ENCODE measurements around the gene CCDC33.

CCDC33 gene

DNA sequence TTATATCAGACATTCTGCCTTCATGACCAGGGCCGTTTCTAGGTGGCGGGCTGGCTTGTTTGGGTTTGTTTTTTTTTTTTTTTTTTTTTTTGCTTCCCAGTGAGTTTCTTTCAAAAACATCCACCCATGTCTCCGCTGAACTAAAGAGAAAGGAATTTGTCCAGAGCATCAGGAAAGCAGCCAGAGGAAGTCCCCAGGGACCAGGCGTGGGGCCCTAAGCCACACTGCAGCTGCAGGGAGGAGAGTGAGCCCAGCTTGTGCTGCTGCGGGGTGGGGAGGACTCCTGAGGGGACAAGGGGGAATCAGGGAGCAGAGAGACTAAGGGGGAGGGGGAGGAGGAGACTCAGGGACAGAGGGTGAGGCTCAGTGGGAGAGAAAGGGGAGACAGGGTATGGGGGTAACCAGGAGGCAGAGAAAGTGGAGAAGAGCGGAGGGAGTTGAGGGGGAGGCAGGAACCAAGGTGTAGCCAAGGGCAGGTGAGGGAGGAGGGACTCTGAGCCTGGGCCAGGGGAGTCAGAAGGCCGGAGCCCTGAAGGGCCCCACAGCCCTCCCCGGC lies 81.8 kb downstream of the CCDC33 start:
- ATAC-seq, result peak; percentile 61
- TF ChIP-seq CREB5 (CRISPR knock-in tag; IDR thresholded peaks at IDR 0.05; ENCODE audit: low read depth) (no peak), ZNF8 (CRISPR knock-in tag; IDR thresholded peaks at IDR 0.05) (no peak), OSR1 (CRISPR knock-in tag; IDR thresholded peaks at IDR 0.05) (no peak), ZNF565 (CRISPR knock-in tag; conservative IDR thresholded peaks at IDR 0.05; ENCODE audit: low read depth) (no peak), ZNF70 (CRISPR knock-in tag; IDR thresholded peaks at IDR 0.05) (no peak)

DNA sequence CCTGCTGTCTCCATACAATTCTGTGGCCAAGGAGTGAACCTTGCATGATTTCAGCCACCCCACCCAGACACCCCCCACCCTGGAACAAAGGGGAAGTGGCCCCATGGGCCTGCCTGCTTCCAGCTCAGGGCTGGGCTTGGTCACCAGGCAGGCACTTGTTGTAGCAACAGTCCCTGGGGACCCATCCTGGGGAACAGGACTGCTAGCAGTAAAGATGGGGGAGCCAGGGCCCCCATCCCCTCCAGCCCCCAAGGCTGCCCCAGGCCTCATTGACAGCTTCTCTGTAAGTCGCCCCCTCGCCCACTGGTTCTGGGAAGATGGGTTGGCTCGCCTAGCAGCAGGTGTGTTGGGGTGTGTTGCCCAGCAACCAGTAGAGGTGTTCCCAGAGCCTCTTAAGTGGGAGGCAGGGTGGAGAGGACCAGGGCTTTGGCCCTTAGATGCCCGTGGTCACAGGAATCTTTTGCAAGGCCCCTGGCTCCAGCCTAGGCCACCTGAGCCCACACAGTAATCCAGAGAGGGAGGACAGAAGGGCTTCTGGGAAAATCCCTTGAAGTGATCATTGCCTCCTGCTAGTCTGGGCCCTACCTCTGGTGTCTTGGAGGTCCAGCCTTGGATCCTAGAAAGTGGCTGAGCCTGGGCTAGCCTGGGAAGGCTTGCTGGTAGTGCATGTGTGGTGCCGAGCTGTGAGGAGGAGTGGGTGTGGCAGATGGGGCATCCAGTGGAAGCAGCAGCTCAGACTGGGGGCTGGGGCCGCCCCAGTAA lies 82.4 kb downstream of the CCDC33 start:
- no peak for TF ChIP-seq ESRRG (CRISPR knock-in tag; IDR thresholded peaks at IDR 0.05)
- no peak for TF ChIP-seq ZC3H10 (CRISPR knock-in tag; IDR thresholded peaks at IDR 0.05)
- TF ChIP-seq TCF4 (CRISPR knock-in tag; IDR thresholded peaks at IDR 0.05; ENCODE audit: borderline replicate concordance), result no peak
- TF ChIP-seq TOX (CRISPR knock-in tag; IDR thresholded peaks at IDR 0.05; ENCODE audit: borderline replicate concordance), result no peak
- TF ChIP-seq CSDC2 (CRISPR knock-in tag; IDR thresholded peaks at IDR 0.05), result no peak
- no peak for TF ChIP-seq GLIS3 (CRISPR knock-in tag; IDR thresholded peaks at IDR 0.05)
- no peak for TF ChIP-seq RARB (CRISPR knock-in tag; IDR thresholded peaks at IDR 0.05)
- TF ChIP-seq PATZ1 (CRISPR knock-in tag; IDR thresholded peaks at IDR 0.05; ENCODE audit: borderline replicate concordance), result no peak
- no peak for TF ChIP-seq POU6F1 (CRISPR knock-in tag; IDR thresholded peaks at IDR 0.05; ENCODE audit: borderline replicate concordance, low read depth)
- no peak for TF ChIP-seq BACH2 (CRISPR knock-in tag; IDR thresholded peaks at IDR 0.05; ENCODE audit: borderline replicate concordance)
- no peak for TF ChIP-seq ARNTL (CRISPR knock-in tag; IDR thresholded peaks at IDR 0.05; ENCODE audit: borderline replicate concordance, low read depth)
- ATAC-seq, result no peak; the same call in 2 of the 3 replicates

DNA sequence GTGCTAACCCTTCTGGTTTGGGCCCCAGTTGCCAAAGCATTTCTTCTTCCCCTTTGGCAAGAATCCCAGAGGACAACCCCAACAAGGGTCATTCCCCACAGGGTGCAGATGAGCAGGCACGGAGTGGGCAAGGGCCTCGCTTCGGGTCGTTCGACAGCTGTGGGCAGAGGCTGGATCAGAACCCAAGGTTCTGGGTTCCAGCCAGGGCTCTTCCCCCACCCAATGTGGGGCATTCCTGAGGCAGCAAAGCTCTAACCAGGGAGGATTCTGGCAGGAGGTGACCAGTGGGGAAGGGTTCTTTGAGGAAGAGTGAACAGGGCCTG lies 83.0 kb downstream of the CCDC33 start:
- no peak for ATAC-seq
- TF ChIP-seq ZNF565 (CRISPR knock-in tag; conservative IDR thresholded peaks at IDR 0.05; ENCODE audit: low read depth), result no peak
- no peak for TF ChIP-seq CREB5 (CRISPR knock-in tag; IDR thresholded peaks at IDR 0.05; ENCODE audit: low read depth)
- no peak for TF ChIP-seq ZC3H10 (CRISPR knock-in tag; IDR thresholded peaks at IDR 0.05)
- no peak for TF ChIP-seq CSDC2 (CRISPR knock-in tag; IDR thresholded peaks at IDR 0.05)
- no peak for TF ChIP-seq ESRRG (CRISPR knock-in tag; IDR thresholded peaks at IDR 0.05)
- TF ChIP-seq OSR1 (CRISPR knock-in tag; IDR thresholded peaks at IDR 0.05), result no peak
- TF ChIP-seq ZNF70 (CRISPR knock-in tag; IDR thresholded peaks at IDR 0.05), result no peak
- no peak for TF ChIP-seq TCF4 (CRISPR knock-in tag; IDR thresholded peaks at IDR 0.05; ENCODE audit: borderline replicate concordance)
- TF ChIP-seq TOX (CRISPR knock-in tag; IDR thresholded peaks at IDR 0.05; ENCODE audit: borderline replicate concordance), result no peak
- no peak for TF ChIP-seq SNAI2 (CRISPR knock-in tag; IDR thresholded peaks at IDR 0.05)
- no peak for TF ChIP-seq ZNF8 (CRISPR knock-in tag; IDR thresholded peaks at IDR 0.05)
- no peak for TF ChIP-seq POU6F1 (CRISPR knock-in tag; IDR thresholded peaks at IDR 0.05; ENCODE audit: borderline replicate concordance, low read depth)
- no peak for TF ChIP-seq PATZ1 (CRISPR knock-in tag; IDR thresholded peaks at IDR 0.05; ENCODE audit: borderline replicate concordance)
- no peak for TF ChIP-seq TSHZ2 (CRISPR knock-in tag; IDR thresholded peaks at IDR 0.05)
- no peak for TF ChIP-seq ARNTL (CRISPR knock-in tag; IDR thresholded peaks at IDR 0.05; ENCODE audit: borderline replicate concordance, low read depth)
- no peak for TF ChIP-seq BACH2 (CRISPR knock-in tag; IDR thresholded peaks at IDR 0.05; ENCODE audit: borderline replicate concordance)
- no peak for TF ChIP-seq ZFP3 (CRISPR knock-in tag; IDR thresholded peaks at IDR 0.05)

Measured in SK-N-SH treated with all-trans-retinoic acid at 6 μM for 48 hours (cell line).